Left lobe of liver (tissue), 2 donors: ENCODE results near the gene BNIP5. TPM values are rescaled to one million over a fixed set of nuclear protein-coding genes. Genes with fewer than 3 reads are reported as not detected.

Source experiments
- ATAC-seq: fragments of 200-7000 bp; cut with Tn5 transposase; one replicate; pipeline ENCODE4 v1.9.1; 2020; ENCODE audit warnings: mild to moderate bottlenecking, moderate library complexity
- DNase-seq: peaks from one replicate; pipeline ENCODE4 v3.0.0-alpha.2; 2020; ENCODE audit warnings: low spot score
- total RNA-seq: library from RNA; stranded (reverse); gene quantifications from one replicate; pipeline ENCODE4 v1.2.1, GENCODE V29; 2021
- donor health status: DM: no; HTN: no; CAD: no; lungs with moderate emphysema.
- donor health status: DM: no; HTN: yes; CAD: no.

The BNIP5 gene
- total RNA-seq, 1 donor from 2014 or later: not detected

DNA sequence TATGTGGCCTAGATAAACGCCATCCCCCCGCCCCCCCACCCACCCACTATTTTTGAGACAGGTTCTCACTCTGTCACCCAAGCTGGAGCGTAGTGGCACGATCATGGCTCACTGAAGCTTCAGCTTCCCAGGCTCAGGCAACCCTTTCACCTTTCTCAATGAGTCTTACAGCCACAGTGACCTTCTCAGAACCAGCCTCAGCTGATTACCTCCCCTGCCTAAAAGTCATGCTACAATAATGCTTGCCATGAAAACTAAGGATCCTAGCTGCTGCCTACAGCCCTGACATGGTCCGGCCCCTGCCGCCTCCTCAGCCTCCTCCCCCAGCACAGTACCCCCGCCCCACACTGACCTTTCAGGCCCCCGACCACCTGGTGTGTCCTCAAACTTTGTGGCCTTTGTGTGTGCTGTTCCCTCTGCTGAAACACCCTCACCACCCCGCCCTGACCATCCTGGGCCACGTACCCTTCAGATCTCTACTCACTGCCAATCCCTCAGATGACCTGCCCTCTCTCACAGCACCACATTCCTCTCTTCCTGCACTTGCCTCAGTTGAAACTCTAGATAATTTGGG lies 35.5 kb downstream of the BNIP5 start:
- ATAC-seq (no peak), DNase-seq (no peak)

DNA sequence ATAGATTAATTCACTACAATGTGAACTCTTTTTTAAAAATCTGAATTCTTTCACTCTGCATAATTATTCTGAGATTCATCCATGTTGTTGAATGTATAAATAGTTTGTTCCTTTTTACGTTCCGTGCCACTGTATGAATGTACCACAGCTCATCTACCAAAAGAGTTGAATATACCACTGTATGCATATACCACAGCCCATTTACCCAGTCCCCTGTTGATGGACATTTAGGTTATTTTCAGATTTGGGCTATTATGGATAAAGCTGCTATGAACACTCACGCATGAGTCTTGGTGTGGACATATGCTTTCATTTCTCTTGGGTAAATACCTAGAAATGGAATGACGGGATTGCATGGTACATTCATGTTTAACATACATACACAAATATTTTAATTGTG lies 38.7 kb downstream of the BNIP5 start:
- ATAC-seq: no peak
- no peak for DNase-seq

DNA sequence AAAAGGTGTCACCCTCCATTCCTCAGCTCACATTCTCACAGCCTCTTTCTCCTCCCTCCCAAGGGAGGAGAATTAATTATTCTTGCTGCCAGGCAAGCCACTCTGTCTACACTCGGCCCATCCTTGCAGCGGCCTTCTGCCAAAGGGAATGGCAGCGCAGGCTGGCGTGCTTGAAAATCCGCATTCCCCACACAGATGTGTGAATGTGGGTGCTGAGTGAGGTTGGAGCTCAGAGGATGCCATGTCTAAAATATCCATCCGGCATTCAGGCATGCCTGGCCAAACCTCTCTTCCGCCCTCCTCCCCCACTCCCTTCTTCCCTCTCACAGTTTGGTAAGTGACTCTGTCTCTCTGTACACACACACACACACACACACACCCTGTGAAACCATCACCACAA lies 39.2 kb downstream of the BNIP5 start:
- DNase-seq: no peak
- ATAC-seq: no peak

DNA sequence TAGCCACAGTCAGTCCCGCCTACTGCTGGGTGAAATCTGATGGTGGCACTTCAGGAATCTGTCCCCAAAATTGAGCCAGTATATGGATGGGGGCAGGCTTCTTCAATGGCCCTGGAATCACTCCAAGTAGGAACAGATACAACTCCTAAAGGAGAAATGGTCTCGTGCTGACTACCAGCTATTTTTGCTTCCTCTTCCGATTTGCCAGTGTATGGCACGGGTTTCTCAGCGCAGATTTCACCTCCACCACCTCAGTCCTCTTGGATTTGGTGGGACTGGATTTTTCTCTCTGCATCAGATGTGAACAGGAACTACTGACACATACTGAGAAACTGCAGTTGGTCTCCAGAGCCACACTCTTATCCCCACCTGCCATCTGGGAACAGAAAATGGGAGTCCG lies 39.6 kb downstream of the BNIP5 start:
- ATAC-seq (no peak), DNase-seq (no peak)

DNA sequence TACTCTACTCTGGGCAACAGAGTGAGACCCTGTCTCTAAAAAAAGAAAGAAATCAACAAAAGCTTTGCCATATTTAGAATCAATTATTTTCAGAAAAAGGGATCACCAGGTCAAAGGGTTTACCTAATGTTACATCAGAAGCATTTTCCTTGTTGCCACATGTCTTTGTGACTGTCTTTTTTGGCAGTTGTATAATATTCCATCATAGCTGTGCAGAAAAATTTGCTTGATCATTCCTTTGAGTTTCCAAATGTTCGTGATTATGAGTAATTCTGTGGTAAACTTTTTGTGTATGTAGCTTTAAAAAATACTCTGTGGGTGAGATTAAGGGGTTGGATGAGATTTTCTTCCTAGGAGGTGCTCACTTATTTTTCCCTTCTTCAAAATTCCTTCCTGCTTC lies 40.4 kb downstream of the BNIP5 start:
- ATAC-seq (no peak), DNase-seq (no peak)

DNA sequence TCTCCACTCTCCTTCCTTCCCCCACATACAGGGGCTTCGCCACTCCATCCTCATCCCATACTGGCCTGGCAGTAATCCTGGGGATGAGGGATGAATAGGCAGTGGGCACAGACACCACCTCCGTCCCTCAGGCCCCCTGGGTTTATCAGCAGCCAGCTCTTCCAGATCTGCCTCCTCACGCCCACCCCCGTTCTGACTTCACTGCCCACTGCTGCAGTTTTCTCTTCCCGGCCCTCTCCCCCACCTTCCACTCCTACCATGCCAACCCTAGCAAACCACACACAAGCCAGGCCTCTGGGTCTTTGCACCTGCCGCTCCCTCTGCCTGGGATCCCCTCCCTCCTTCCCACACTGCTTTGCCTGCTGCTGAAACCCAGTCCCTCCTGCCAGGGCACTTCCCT lies 44.5 kb downstream of the BNIP5 start:
- DNase-seq (no peak), ATAC-seq (no peak)

DNA sequence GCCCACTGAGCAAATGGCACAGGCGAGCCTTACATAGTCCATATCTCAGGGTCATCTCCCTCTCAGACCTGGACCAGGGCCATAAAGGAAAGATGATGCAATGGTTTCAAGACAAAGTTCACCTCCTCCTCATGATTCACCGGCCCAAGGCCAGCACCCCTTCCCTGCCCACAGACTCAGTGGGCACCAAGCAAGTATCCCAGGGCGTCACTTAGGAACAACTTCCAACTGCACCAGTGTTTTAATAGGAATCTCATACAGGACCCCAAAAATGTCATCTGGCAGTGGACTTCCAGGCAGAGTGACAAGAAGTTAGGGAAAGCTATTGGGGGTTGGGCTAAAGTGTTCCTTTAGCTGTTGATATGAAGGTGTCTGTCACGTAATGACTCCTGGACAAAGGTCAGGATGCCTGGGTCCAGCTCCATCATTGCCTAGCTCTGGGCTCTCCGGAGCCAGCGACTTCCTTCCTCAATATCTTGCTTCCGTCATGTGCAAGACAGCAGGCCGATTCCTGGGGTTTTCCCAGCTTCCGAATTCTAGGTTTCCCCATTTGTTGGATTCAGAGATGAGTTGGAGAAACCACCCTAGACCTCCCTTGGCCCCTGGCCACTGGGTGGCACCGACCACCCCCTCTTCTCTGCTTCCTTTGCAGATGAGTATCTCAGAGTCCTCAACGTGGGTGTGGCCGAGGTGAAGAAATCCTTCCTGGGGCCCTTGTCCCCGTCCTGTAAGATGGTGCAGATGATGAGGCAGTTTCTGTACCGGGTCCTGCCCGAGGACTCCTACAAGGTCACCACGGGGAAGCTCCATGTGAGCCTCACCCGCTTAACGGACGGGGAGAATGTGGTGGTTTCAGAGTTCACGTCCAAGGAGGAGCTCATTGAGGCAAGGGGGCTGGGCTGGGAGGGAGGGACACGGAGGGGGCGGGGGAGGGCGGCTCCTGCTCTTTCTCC lies 45.7 kb downstream of the BNIP5 start:
- DNase-seq (peak; percentile 52), ATAC-seq (peak; percentile 32)

DNA sequence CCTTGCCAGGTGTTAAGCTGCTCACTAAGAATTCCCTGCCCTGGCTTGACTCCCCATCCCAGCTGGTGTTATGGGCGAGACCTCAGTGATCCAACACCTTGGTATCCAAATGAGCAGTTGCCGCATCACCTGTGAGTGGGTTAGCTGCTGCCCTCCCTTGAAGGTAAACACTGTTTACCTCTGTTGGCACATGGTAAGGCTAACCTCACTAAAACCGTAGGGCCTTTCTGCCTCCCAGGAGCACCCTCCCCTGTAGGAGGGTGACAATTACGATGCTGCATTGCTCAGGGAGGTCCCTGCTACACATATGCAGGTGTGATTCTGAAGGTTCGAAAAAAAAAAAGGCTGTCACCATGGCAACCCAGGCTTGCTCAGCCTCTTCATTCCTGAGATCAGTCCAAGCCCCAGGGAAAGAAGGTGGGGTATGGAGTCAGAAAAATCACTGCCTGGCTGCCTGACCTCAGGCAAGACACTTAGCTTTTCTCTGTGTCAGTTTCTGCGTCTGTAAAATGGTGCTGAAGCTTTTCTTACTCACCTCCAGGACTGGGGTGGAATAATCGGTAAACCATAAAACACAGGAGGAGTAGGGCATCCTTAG lies 47.3 kb downstream of the BNIP5 start:
- no peak for ATAC-seq
- DNase-seq: no peak

DNA sequence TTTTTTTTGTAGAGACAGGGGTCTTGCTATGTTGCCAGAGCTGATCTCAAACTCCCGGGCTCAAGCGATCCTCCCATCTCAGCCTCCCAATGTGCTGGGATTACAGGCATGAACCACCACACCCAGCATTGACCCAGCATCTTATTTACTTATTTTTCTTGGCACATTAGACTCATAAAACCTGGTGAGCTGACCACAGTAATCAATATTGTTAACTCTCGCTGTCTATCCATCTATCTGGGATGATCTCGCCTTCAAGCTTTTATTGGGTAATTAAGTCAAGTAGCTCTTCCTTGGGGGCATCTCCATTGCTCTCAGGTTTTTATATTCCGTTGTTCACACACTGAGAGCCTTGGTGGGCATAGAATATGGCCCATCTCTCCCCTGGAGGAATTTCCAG lies 49.8 kb downstream of the BNIP5 start:
- ATAC-seq: no peak
- no peak for DNase-seq

DNA sequence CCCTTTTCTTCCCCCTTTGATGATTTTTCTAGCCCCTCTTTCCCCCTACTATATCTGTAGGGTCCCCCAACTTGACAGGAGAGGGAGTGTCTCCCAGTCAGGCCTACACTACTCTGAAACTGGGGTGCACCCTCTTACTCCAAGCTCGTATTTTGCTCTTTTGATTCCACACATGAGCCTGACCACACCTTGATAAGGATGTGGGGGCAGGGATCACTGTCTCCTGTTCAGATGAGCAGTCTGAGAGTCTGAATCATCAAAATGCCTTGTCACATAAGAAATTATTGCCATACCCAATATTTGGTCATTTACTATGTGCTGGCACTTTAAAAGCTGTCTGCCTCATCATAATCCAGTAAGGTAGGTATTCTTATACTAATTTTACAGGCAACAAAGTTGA lies 50.9 kb downstream of the BNIP5 start:
- no peak for DNase-seq
- ATAC-seq: no peak

DNA sequence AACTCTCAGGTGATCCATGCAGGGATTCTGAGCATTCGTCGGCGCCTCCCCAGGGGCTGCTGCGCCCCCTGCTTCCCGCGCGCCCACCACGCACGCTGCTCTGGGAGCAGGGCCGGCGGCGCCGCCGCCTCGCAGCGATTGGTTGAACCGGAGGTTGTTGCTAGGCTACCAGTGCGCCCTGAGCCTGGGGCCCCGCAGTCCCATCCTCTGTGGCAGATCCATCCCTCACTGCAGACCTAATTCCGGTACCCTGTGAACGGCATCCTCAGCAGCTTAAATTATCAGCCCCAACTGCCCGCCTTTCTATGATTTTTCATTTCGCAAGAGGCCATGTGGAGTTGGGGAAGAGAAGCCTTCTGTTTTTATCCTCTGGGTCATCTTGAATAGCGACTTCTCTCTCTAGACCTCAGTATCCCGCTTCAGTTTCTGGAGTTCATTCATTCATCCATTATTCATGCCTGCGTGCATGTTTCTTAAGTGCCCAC lies 51.5 kb downstream of the BNIP5 start:
- no peak for ATAC-seq
- DNase-seq: no peak

DNA sequence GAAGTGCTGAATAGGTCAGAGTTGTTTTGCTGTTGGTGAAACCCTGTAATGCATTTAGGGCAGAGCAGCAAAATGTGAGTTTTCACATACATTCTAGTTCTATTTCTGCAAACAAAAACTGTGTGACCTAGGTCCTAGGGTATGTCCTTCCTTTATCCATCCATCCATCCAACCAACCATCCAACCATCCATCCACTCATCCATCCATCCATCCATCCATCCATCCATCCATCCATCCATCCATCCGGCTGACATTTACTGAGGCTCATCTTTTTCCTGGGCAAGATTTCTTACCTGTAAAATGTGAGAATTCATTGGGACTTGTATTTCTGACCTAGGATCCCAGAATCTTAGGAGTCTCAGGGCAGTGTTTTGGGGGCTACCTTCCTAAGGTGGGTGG lies 52.3 kb downstream of the BNIP5 start:
- ATAC-seq: no peak
- no peak for DNase-seq

DNA sequence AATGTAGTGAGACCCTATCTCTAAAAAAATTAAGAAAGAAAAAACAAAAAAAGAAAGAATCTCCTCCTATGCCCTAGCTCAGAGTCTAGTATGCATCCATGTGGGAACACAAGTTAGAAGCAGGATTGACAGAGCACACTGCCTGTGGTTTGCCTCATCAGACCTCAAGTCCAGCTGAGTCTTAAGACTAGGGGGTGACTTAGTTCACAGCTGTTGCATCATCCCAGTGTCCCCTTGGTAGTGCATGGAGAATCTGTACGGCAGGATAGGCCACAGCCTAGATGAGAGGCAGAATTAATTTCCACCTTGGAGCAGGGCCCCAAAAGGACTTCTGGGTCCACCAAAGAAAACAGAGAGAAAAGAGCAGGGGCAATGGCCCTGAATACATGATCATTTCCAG lies 53.1 kb downstream of the BNIP5 start:
- ATAC-seq (no peak), DNase-seq (no peak)

DNA sequence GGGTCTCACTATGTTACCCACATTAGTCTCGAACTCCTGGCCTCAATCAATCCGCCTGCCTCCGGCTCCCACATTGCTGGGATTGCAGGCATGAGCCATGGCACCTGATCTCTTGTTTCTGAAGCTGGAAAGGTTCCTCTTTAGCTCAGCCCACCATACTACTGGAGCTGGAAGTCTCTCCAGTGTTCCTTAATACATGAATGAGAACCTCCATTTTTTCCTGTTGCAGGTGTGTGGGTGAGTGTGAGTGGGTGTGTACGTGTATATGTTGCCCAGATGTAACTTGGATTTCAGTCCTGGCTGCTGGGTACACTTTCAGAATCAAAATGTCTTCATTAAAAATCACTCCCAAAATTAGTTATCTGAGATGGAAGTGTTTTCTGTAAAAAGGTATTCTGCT lies 55.7 kb downstream of the BNIP5 start:
- DNase-seq: no peak
- ATAC-seq: no peak

DNA sequence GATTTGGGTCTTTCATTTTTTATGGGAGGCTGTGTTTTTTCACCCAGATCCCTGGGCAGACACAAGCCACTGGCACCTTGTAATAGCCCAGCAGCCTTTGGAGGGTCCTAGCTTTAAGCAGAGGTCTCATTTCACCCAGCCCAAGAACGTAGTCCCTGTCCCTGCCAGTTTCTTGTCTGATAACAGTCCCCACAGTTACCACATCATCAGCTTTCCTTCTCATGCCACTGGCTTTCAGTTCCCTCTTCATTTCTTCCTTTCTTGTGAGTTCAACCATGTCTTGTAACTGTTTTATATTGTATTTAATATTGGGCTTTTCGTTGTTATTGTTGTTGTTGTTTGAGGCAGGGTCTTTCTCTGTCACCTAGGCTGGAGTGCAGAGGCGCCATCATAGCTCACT lies 56.2 kb downstream of the BNIP5 start:
- DNase-seq: no peak
- no peak for ATAC-seq

DNA sequence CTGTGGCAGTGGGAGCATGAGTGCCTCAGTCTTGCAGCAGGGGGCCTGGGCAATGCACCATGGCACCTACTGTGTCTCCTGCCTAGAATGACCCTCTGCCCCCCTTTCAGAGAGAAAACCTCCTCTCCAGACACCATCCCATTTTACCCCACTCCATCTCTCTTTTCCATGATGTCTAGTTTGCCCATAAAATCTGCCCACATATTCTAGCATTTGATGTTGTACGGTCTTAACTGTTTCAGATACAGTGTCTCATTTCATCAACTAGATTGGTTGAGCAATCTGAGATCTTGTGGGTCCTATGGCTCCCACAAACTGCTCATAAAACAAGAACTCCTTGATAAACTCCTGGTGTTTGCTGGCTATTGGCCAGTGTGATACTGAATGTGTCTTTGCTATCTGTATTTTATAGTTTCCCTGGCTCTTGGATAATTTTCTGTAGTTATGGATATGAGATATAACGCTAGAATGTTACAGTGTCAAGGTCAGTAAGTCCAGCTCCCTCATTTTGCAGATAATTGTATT lies 58.7 kb downstream of the BNIP5 start:
- DNase-seq: no peak
- ATAC-seq: no peak

DNA sequence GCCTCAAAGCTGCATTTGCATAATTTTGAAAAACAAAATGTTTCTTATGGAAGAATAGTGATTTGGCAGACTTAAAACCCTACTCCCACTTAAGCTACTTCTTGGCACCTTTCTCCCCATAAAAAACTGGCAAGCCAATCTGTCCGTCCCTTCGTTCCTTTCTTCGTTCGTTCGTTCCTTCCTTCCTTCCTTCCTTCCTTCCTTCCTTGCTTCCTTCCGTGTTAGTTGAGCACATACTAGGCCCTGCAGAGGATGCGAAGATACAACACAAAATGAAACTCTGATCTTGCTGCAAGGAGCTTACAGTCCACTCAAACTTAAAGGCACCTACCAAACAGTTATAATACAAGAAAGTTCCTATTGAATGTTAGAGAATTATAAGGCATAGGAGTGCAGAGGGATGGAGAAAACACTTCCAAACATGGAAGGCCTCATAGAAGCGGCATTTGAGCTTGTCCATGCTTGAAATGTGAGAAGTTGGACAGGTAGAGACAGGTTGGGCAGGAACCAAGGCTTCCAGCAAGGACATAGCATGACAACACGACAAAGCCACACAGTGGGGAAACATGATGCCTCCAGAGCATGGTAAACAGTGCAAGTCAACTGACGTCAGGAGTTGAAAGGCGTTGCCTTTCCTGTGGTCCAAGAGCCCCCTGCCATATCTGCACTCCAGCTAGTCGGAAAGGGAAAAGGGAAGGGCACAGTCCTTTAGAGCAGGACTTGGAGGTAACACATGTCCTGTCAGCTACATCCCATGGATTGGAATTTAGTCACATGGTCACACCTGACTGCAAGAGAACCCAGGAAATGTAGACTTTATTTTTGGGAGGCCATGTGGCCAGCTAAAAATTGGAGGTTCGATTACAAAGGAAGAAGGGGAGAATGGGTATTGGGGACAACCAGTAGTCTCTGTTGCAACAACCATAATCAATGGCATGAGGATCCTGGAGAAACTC lies 59.8 kb downstream of the BNIP5 start:
- ATAC-seq (no peak), DNase-seq (no peak)

DNA sequence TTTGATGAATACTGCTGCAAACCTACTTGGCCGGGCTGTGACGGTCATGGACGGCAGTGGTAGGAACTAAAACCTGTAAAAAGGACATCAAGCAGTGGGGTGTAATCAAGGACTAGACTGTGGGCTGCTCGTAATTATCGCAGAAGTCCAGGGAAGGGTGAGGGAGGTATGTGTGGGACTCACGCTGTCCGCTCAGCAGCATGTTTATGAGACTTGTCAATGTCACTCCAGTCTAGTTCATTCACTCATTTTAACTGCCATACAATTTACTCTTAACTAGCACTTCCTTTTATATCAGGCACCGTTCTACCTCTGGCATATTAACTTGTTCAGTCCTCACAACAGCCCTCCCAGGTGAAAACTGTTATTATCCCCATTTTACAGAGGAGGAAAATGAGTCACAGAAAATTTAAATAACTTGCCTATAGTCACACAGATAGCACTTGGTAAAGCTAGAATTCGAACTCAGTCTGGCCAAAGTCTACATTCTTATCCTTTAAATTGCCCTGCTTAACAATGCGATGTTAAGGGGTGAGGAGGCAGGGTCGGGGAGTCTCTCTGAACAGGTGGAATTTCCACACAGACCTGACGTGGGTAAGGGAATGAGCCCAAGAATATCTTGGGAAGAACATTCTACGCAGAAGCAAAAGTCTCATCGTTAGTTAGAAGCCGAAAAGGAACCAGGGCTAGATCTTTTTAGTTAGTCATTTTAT lies 62.7 kb downstream of the BNIP5 start:
- no peak for DNase-seq
- ATAC-seq: no peak

DNA sequence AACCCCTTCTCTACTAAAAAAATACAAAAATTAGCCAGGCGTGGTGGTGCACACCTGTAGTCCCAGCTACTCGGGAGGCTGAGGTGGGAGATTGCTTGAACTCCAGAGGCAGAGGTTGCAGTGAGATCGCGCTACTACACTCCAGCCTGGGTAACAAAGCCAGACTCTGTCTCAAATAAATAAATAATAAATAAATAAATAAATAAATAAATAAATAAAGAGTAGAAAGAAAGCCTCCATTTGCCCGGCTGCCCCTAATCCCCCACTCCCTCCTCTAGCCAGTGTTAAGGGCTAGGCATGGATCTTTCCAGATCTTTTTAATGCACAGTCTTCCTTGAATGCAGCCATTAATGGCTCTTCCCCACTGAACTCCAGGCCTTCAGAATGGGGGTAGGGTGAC lies 63.6 kb downstream of the BNIP5 start:
- ATAC-seq (no peak), DNase-seq (no peak)

DNA sequence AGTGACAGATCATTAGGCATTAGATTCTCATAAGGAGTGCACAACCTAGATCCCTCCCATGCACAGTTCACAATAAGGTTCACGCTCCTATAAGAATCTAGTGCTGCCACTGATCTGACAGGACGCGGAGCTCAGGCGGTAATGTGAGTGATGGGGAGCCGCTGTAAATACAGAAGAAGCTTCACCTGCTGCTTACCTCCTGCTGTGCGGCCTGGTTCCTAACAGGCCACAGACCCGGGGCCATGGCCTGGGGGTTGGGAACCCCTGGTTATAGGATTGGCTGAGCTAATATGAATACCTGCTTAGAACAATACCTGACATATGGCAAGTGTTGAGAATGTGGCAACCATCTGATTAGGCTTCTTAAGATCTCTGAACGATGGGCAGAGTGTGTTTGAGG lies 64.5 kb downstream of the BNIP5 start:
- ATAC-seq: no peak

More for the DNA sequence above, 64.5 kb downstream of the BNIP5 start:
- no peak for DNase-seq
